HL-60 (cell line): Measurements from ENCODE around the gene IL22RA1.

ENCODE experiments used
- DNase-seq, 2 experiments: peaks; one replicate each; pipeline ENCODE4 v3.0.0-alpha.2; 2010 to 2020; ENCODE audit warnings: low read depth in 1 of 2, low spot score in 1 of 2
- H3K27ac ChIP-seq: fragments of 250-450 bp; sonication (Bioruptor Pico); replicated peaks from 2 replicates; pipeline ENCODE4 v1.5.1; 2020; ENCODE audit warnings: mild to moderate bottlenecking, moderate library complexity
- H3K27me3 ChIP-seq: fragments of 250-450 bp; sonication (Bioruptor Pico); 2 replicates; pipeline ENCODE4 v1.5.1; 2021; ENCODE audit warnings: mild to moderate bottlenecking, moderate library complexity; ENCODE audit not compliant: insufficient read depth, poor library complexity, severe bottlenecking
- H3K4me3 ChIP-seq: replicated peaks from 2 replicates; pipeline ENCODE4 v1.5.1; 2011; ENCODE audit warnings: mild to moderate bottlenecking, control low read depth, low read length; ENCODE audit not compliant: insufficient read depth
- CTCF ChIP-seq: IDR thresholded peaks from one replicate; pipeline ENCODE4 v1.5.1; 2011; ENCODE audit warnings: low read length, control low read depth, inconsistent platforms; ENCODE audit not compliant: insufficient read depth
- GABPA ChIP-seq: IDR thresholded peaks from 2 replicates; pipeline ENCODE4 v1.6.1; 2012; ENCODE audit warnings: low read depth
- POLR2AphosphoS5 ChIP-seq: IDR thresholded peaks from 2 replicates; pipeline ENCODE4 v1.6.1; 2012; ENCODE audit warnings: low read depth
- SPI1 ChIP-seq: IDR thresholded peaks from 2 replicates; pipeline ENCODE4 v1.6.1; 2012; ENCODE audit warnings: low read depth, mild to moderate bottlenecking, borderline replicate concordance
- TF ChIP-seq, protein P1 (sequence below): IDR thresholded peaks from 2 replicates; pipeline ENCODE4 v1.6.1; 2012; ENCODE audit warnings: low read depth; ENCODE audit not compliant: insufficient replicate concordance

The IL22RA1 gene

DNA sequence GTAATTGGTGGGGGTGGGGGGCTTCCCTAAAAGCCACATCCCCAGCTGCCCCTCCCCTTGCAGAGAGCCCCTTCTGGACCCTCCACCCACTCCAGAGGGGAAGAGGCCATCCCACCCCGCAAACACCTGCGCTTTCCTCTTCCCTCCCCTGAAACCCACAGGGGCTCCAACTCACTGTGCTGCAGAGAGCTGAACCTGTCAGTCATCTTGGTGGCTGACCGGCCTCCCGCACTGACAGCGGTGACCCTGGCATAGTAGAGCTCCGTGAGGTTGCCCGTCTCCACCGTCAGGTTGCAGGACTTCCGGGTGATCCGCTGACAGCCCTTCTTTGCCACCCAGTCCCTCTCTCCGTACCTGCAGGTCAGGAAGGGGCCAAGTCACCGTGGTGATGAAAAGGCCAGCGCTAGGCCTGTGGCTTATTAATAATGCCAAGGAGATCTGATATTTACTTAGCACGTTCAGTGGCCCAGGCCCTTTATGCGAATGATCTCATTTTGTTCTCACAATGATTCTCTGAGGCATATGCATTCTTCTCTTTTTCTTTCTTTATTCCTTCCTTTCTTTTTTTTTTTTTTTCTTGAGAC is 5.9 kb downstream of the IL22RA1 start:
- no peak for DNase-seq
- TF ChIP-seq POLR2AphosphoS5 (no peak), SPI1 (no peak), CTCF (no peak), GABPA (no peak)
- TF ChIP-seq, protein P1, sequence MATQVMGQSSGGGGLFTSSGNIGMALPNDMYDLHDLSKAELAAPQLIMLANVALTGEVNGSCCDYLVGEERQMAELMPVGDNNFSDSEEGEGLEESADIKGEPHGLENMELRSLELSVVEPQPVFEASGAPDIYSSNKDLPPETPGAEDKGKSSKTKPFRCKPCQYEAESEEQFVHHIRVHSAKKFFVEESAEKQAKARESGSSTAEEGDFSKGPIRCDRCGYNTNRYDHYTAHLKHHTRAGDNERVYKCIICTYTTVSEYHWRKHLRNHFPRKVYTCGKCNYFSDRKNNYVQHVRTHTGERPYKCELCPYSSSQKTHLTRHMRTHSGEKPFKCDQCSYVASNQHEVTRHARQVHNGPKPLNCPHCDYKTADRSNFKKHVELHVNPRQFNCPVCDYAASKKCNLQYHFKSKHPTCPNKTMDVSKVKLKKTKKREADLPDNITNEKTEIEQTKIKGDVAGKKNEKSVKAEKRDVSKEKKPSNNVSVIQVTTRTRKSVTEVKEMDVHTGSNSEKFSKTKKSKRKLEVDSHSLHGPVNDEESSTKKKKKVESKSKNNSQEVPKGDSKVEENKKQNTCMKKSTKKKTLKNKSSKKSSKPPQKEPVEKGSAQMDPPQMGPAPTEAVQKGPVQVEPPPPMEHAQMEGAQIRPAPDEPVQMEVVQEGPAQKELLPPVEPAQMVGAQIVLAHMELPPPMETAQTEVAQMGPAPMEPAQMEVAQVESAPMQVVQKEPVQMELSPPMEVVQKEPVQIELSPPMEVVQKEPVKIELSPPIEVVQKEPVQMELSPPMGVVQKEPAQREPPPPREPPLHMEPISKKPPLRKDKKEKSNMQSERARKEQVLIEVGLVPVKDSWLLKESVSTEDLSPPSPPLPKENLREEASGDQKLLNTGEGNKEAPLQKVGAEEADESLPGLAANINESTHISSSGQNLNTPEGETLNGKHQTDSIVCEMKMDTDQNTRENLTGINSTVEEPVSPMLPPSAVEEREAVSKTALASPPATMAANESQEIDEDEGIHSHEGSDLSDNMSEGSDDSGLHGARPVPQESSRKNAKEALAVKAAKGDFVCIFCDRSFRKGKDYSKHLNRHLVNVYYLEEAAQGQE = no peak
- Histone ChIP-seq H3K27me3 (no peaks in the 10 kb centered on the region), H3K27ac (no peak overlapping the region), H3K4me3 (no peak overlapping the region)

GRCh38 chr1:24134376-24134775 is 8.6 kb downstream of the IL22RA1 start:
- Histone ChIP-seq H3K27ac (no peak overlapping the region), H3K27me3 (no peaks in the 10 kb centered on the region), H3K4me3 (no peak overlapping the region)
- TF ChIP-seq, protein P1 = no peak
- TF ChIP-seq SPI1 (no peak), CTCF (no peak), GABPA (no peak), POLR2AphosphoS5 (no peak)
- DNase-seq = no peak

DNA sequence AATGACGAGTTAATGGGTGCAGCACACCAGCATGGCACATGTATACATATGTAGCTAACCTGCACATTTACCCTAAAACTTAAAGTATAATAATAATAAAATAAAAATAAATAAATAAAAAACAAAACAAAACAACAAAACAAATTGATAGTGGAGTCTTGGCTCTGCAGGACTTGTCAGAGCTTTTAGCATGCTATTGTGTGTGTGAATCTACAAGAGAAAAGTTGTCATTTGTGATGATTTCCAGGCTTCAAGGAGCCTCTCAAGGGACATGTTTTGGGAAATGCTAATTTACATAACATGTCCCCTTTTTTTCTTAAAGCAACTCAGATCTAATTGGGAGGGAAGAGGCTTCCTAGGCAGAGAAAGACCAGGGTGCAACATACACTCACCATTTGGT is 9.1 kb downstream of the IL22RA1 start:
- Histone ChIP-seq H3K27me3 (no peaks in the 10 kb centered on the region), H3K27ac (no peak overlapping the region), H3K4me3 (no peak overlapping the region)
- DNase-seq = no peak
- TF ChIP-seq GABPA (no peak), POLR2AphosphoS5 (no peak), SPI1 (no peak), CTCF (no peak)
- TF ChIP-seq, protein P1 = no peak
